Left hindlimb (tissue), 1 donor: ENCODE data around the gene OR5L2.
"Not testable (repeated sequence)": the region's sequence is repeated elsewhere in the genome, so short reads cannot be mapped to it uniquely, and the experiment has no call there.

ENCODE experiments used
- DNase-seq: peaks from one replicate; pipeline ENCODE4 v3.0.0-alpha.2; 2018

Gene OR5L2

DNA sequence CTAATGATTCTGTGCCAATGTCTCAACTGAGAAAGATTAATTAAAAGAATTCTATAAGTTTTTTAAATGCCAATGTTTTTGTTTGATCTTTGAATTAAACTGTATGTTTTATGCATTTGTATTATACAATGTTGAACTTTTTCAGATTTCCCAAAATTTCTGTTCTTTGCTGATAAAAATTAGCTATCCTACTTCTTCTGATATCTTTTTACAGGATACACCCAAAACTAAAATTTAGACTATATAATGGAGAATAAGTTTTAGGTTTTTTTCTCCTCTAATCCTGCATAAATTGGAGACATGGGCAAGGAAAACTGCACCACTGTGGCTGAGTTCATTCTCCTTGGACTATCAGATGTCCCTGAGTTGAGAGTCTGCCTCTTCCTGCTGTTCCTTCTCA is at the start of gene OR5L2:
Gene OR5L2, plus strand, starts transcription at position 301 of the 400 bp plus-strand sequence. Its CDS starts 0 bp downstream, at position 301.
- DNase-seq, result no peak

GRCh38 chr11:55791606-55792005 is 35.4 kb upstream of the OR5L2 start:
- no peak for DNase-seq

GRCh38 chr11:55793321-55793720 is 33.7 kb upstream of the OR5L2 start:
- DNase-seq, result no peak

- no peak for DNase-seq
These were observed 31.8 kb upstream of the OR5L2 start, which contains the start of gene OR5D14 for GRCh38 chr11:55795256-55795655. Gene OR5D14, plus strand, starts transcription at chr11:55795556. Its CDS starts 0 bp downstream, at chr11:55795556.

- no peak for DNase-seq
These were observed 20.8 kb upstream of the OR5L2 start for GRCh38 chr11:55806248-55806647.

DNA sequence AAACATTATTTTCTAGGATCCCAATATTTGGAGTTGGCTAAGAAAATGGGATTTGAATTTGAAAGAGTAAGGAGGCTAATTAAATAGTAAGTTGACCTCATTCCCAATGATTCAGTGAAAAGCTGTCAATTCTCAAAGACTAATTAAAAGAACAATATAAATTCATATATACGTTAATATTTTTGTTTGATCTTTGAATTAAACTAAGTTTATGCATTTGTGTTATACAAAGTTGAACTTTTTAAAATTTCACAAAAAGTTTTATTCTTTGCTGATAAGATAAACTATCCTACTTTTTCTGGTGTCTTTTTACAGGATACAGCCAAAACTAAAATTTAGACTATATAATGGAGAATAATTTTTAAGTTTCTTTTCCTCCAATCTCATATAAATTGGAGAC is 16.0 kb upstream of the OR5L2 start, which contains the start of gene OR5L1:
Gene OR5L1, plus strand, starts transcription at position 301 of the 400 bp plus-strand sequence. CDS start 100 bp downstream, outside the sequence.
- no peak for DNase-seq

DNA sequence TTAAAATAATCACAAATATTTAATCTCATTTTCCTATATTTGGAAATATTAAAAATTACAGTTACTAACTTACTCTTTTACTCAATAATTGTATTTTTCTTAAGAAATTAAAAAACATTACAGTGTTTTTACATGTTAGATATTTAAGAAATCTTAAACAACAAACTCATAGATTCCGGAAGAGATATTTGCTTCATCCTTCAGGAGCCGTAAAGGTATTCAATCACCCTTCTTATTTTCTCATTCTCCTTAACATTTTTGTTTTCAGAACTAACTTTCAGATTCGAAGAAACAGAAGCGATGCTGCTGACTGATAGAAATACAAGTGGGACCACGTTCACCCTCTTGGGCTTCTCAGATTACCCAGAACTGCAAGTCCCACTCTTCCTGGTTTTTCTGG is 7.7 kb upstream of the OR5L2 start, which contains the start of gene OR5D18:
Gene OR5D18, plus strand, starts transcription at position 301 of the 400 bp plus-strand sequence. Its CDS starts 0 bp downstream, at position 301.
- no peak for DNase-seq

GRCh38 chr11:55838452-55838851 is 11.4 kb downstream of the OR5L2 start, which contains the start of gene OR5D16:
Gene OR5D16, plus strand, starts transcription at chr11:55838752. Its CDS starts 0 bp downstream, at chr11:55838752.
- no peak for DNase-seq

- DNase-seq, result no peak
These were observed 20.4 kb downstream of the OR5L2 start for GRCh38 chr11:55847453-55847852.

DNA sequence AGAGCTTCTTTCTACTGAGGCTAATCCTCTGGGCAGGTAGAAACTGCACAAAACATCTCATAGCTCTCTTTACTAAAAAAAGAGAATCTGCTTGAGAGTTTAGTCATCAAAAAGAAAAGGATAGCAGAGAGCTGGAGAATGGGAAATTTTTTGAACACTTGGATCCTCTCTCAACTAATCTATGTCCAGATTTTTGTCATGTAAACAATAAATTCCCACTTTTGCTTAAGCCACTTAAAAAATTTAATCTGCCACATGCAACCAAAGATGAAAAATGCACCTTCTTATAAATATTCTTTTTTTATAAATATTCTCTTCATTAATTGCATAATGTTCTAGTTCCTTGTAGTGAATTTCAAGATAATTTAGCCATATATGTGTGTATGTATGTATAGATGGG is 22.0 kb downstream of the OR5L2 start:
- DNase-seq, result no peak

- DNase-seq, result no peak
These were observed 25.1 kb downstream of the OR5L2 start for GRCh38 chr11:55852141-55852540.

GRCh38 chr11:55854704-55855103 is 27.7 kb downstream of the OR5L2 start:
- DNase-seq, result no peak

DNA sequence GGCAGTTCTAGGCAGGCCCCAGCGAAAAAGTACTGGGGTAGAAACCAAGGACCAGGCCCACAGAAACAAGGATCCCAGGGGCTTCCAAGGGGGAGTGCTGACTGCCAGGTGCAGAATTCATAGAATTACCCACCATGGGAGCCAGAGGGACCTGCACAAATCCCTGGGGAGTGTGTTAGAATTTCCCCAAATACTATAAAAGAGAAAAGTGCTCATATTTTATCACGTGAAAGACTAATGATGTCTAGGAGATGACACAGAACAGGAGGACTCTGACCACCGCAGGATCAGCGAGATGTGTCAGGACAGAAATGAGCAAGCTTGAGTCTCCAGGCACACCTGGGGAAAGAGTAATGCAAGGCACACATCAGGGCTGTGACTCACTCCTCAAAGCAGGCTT is 40.3 kb downstream of the OR5L2 start:
- not testable (repeated sequence) for DNase-seq

- DNase-seq, result not testable (repeated sequence)
These were observed 45.7 kb downstream of the OR5L2 start for GRCh38 chr11:55872731-55873130.

DNA sequence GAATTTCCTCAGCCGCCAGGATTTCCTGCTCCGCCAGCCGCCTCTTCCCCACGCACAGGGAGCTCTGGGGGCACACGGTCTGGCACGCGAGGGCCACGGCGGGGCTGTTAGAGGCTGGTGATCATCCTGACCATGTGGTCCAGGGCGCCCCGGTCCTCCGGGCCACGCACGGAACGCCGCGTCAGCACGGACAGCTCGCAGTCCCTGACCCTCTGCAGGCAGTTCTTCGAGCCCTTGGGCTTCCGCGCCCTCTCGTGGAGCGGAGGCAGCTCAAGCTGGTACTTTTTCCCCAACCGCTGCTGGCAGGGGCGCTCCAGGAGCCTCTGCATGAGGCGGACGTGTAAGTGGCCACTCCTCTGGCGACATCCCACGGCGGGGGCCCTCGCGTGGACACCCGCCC is 46.1 kb downstream of the OR5L2 start:
- DNase-seq, result not testable (repeated sequence)
